ENCODE measurements around the gene SCARB1.

Gene SCARB1

GRCh38 chr12:124819080-124819479 lies 44.6 kb downstream of the SCARB1 start:
- no peak overlapping the region for H3K27ac ChIP-seq
- no peak for TF ChIP-seq ZFX (IDR thresholded peaks at IDR 0.05; ENCODE audit: borderline replicate concordance)
- TF ChIP-seq, protein P1, sequence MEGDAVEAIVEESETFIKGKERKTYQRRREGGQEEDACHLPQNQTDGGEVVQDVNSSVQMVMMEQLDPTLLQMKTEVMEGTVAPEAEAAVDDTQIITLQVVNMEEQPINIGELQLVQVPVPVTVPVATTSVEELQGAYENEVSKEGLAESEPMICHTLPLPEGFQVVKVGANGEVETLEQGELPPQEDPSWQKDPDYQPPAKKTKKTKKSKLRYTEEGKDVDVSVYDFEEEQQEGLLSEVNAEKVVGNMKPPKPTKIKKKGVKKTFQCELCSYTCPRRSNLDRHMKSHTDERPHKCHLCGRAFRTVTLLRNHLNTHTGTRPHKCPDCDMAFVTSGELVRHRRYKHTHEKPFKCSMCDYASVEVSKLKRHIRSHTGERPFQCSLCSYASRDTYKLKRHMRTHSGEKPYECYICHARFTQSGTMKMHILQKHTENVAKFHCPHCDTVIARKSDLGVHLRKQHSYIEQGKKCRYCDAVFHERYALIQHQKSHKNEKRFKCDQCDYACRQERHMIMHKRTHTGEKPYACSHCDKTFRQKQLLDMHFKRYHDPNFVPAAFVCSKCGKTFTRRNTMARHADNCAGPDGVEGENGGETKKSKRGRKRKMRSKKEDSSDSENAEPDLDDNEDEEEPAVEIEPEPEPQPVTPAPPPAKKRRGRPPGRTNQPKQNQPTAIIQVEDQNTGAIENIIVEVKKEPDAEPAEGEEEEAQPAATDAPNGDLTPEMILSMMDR (IDR thresholded peaks at IDR 0.05) = no peak

GRCh38 chr12:124817076-124818000 lies 46.3 kb downstream of the SCARB1 start:
- TF ChIP-seq ZFX (IDR thresholded peaks at IDR 0.05; ENCODE audit: borderline replicate concordance) = no peak
- TF ChIP-seq, protein P1 (IDR thresholded peaks at IDR 0.05) = no peak
- H3K27ac ChIP-seq = no peak overlapping the region

GRCh38 chr12:124816295-124816854 lies 47.3 kb downstream of the SCARB1 start:
- H3K27ac ChIP-seq = no peak overlapping the region
- TF ChIP-seq, protein P1 (IDR thresholded peaks at IDR 0.05) = no peak
- TF ChIP-seq ZFX (IDR thresholded peaks at IDR 0.05; ENCODE audit: borderline replicate concordance) = no peak

DNA sequence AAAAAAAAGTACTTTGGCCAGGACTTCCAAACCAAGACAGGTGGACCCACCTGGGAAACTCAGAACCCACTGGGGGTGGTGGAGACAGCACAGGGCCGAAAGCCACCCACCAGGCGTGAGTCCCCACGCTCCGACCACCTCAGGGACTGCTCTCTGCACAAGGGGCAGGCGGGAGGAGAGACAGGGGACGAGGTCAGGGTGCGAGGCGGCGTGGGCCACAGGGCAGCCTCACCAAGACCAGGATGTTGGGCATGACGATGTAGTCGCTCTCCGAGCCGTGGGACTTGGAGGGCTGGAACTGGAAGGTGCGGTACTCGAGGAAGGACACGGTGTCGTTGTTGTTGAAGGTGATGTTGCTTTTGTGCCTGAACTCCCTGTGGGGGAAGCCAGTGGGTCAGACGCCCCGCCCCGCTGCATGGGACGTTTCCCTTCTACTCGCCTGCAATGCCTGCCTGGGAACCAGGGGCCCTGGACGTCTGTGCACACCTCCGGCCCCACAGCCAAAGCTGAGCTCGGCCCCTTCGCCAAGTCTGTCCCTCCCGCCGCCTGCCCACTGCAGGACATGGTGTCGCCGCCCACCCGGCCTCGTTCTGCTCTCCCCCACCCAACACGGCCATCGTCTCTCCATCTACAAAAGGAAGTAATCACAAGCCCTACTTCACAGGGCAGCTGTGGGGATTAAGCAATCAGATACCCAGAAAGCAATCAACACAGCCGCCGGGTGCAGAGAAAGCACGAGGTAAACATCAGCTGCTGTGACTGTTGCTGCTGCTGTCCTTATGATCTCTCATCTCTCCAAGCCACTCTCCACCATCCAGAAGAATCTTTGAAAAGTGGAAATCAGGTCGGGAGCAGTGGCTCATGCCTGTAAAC lies 48.7 kb downstream of the SCARB1 start:
- TF ChIP-seq, protein P1 (IDR thresholded peaks at IDR 0.05) = no peak
- H3K27ac ChIP-seq = no peak overlapping the region

- TF ChIP-seq ZFX (IDR thresholded peaks at IDR 0.05; ENCODE audit: borderline replicate concordance) = no peak
- TF ChIP-seq, protein P1 (IDR thresholded peaks at IDR 0.05) = no peak
- H3K27ac ChIP-seq = no peak overlapping the region
These were observed 49.9 kb downstream of the SCARB1 start for GRCh38 chr12:124813782-124814181.

DNA sequence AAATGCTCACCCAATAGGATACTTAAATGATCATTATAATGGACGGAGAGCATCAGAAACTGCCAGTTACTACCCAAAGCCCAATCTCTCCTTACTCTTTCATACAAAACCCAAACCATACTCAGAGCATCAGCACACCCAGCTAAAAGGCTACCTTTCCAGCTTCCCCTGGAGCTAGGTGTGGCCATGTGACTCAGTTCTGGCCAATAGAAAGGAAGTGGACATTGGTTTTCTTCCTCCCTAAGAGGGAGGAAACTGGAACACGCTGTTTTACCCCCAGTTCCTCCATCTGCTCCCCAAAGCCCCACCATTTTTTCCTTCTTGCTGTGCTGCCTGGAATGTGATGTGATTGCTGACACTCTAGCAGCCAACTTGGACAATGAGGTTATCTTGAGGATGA lies 50.7 kb downstream of the SCARB1 start:
- H3K27ac ChIP-seq = no peak overlapping the region
- no peak for TF ChIP-seq ZFX (IDR thresholded peaks at IDR 0.05; ENCODE audit: borderline replicate concordance)
- TF ChIP-seq, protein P1 (IDR thresholded peaks at IDR 0.05) = no peak

Data from 22Rv1 (cell line).